ENCODE data around the gene NMNAT2.

DNA sequence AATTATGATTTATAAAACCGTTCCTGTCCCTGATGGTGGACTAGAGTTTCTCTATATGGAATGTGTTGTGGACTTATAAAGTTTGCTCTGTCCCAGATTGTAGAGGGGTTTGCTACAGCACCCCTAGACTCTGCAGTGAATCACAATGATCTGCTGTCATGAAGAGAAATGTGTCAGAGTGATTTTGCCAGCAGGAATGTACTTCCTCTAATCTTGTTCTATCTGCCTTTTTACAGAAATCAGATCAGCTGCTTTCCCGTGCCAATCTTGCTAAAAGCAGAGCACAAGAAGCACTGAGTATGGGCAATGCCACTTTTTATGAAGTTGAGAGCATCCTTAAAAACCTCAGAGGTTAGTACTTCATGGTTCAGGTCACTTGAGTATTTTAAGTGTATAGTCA, 180.1 kb downstream of the NMNAT2 start:
- TF ChIP-seq, protein P1, sequence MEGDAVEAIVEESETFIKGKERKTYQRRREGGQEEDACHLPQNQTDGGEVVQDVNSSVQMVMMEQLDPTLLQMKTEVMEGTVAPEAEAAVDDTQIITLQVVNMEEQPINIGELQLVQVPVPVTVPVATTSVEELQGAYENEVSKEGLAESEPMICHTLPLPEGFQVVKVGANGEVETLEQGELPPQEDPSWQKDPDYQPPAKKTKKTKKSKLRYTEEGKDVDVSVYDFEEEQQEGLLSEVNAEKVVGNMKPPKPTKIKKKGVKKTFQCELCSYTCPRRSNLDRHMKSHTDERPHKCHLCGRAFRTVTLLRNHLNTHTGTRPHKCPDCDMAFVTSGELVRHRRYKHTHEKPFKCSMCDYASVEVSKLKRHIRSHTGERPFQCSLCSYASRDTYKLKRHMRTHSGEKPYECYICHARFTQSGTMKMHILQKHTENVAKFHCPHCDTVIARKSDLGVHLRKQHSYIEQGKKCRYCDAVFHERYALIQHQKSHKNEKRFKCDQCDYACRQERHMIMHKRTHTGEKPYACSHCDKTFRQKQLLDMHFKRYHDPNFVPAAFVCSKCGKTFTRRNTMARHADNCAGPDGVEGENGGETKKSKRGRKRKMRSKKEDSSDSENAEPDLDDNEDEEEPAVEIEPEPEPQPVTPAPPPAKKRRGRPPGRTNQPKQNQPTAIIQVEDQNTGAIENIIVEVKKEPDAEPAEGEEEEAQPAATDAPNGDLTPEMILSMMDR (IDR thresholded peaks at IDR 0.05) = no peak
- TF ChIP-seq POLR2A (IDR thresholded peaks at IDR 0.05) = no peak

Data from testis (tissue), 2 donors.